Measurements from ENCODE around the gene CAPN10.

CAPN10 gene

GRCh38 chr2:240589375-240589774 lies 2.8 kb downstream of the CAPN10 start:
- no peak for DNase-seq (ENCODE audit: low read depth in 2 of 2)

GRCh38 chr2:240589850-240590525 lies 3.5 kb downstream of the CAPN10 start:
- no peak for DNase-seq (ENCODE audit: low read depth in 2 of 2)

GRCh38 chr2:240590681-240591111 lies 4.2 kb downstream of the CAPN10 start:
- DNase-seq (ENCODE audit: low read depth in 2 of 2): no peak

GRCh38 chr2:240591226-240591625 lies 4.7 kb downstream of the CAPN10 start:
- no peak for DNase-seq (ENCODE audit: low read depth in 2 of 2)

- DNase-seq (ENCODE audit: low read depth in 2 of 2): no peak
Observed at GRCh38 chr2:240591784-240592183, 5.2 kb downstream of the CAPN10 start.

- DNase-seq (ENCODE audit: low read depth in 2 of 2): no peak
Observed at GRCh38 chr2:240593026-240593702, 6.6 kb downstream of the CAPN10 start.

- no peak for DNase-seq (ENCODE audit: low read depth in 2 of 2)
Observed at GRCh38 chr2:240593703-240594451, 7.3 kb downstream of the CAPN10 start.

GRCh38 chr2:240594511-240595380 lies 8.2 kb downstream of the CAPN10 start:
- no peak for DNase-seq (ENCODE audit: low read depth in 2 of 2)

- no peak for DNase-seq (ENCODE audit: low read depth in 2 of 2)
Observed at GRCh38 chr2:240595381-240596079, 9.0 kb downstream of the CAPN10 start.

- DNase-seq (ENCODE audit: low read depth in 2 of 2): no peak
Observed at GRCh38 chr2:240596080-240596460, 9.5 kb downstream of the CAPN10 start.

GRCh38 chr2:240596491-240596931 lies 10.0 kb downstream of the CAPN10 start:
- no peak for DNase-seq (ENCODE audit: low read depth in 2 of 2)

GRCh38 chr2:240597054-240597418 lies 10.5 kb downstream of the CAPN10 start:
- DNase-seq (ENCODE audit: low read depth in 2 of 2): no peak

- DNase-seq (ENCODE audit: low read depth in 2 of 2): no peak
Observed at GRCh38 chr2:240597419-240598181, 11.1 kb downstream of the CAPN10 start.

- no peak for DNase-seq (ENCODE audit: low read depth in 2 of 2)
Observed at GRCh38 chr2:240598311-240598911, 11.9 kb downstream of the CAPN10 start.

- no peak for DNase-seq (ENCODE audit: low read depth in 2 of 2)
Observed at GRCh38 chr2:240599141-240599583, 12.6 kb downstream of the CAPN10 start.

- no peak for DNase-seq (ENCODE audit: low read depth in 2 of 2)
Observed at GRCh38 chr2:240600451-240600961, 14.0 kb downstream of the CAPN10 start.

GRCh38 chr2:240601061-240601830 lies 14.7 kb downstream of the CAPN10 start:
- no peak for DNase-seq (ENCODE audit: low read depth in 2 of 2)

GRCh38 chr2:240601831-240602160 lies 15.3 kb downstream of the CAPN10 start:
- DNase-seq (ENCODE audit: low read depth in 2 of 2): no peak
